B cell (primary cell): ENCODE results near the gene WDR70.

ENCODE experiments used
- EZH2 ChIP-seq: IDR thresholded peaks from 2 replicates; pipeline ENCODE4 v1.6.1; 2012; ENCODE audit warnings: borderline replicate concordance, low read depth, mild to moderate bottlenecking, moderate library complexity, low read length; ENCODE audit not compliant: insufficient read depth, poor library complexity, severe bottlenecking
- TF ChIP-seq, protein P1 (sequence below): fragments of 200-600 bp; IDR thresholded peaks from one replicate; pipeline ENCODE4 v1.8.0; 2022; ENCODE audit warnings: antibody characterized with exemption, mild to moderate bottlenecking

DNA sequence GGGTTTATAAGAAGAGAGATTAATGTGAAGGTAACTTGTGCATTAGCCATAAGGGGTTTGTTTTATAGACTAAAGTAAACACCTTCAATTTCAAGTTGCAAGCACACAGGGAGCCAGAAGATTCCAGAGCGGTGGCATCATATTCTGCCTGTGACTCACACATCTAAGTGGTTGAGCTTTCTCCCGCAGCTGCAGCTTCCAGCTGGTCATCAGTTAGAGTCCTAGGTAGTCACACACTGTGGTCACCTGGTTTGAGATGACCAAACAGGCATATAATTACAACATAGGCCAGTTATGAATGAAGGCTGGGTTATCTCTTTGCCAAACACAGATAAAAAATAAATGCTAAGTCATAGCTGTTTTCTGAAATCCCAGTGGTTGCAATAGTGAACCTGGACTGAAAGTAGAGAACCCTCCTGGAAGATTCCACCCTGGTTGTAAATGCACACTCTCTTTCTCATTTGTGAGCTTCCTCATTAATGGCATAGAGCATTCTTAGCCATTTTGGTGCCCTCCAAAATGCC is 289.5 kb downstream of the WDR70 start:
- TF ChIP-seq, protein P1, sequence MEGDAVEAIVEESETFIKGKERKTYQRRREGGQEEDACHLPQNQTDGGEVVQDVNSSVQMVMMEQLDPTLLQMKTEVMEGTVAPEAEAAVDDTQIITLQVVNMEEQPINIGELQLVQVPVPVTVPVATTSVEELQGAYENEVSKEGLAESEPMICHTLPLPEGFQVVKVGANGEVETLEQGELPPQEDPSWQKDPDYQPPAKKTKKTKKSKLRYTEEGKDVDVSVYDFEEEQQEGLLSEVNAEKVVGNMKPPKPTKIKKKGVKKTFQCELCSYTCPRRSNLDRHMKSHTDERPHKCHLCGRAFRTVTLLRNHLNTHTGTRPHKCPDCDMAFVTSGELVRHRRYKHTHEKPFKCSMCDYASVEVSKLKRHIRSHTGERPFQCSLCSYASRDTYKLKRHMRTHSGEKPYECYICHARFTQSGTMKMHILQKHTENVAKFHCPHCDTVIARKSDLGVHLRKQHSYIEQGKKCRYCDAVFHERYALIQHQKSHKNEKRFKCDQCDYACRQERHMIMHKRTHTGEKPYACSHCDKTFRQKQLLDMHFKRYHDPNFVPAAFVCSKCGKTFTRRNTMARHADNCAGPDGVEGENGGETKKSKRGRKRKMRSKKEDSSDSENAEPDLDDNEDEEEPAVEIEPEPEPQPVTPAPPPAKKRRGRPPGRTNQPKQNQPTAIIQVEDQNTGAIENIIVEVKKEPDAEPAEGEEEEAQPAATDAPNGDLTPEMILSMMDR: no peak
- TF ChIP-seq EZH2: no peak
